Activated CD4-positive, CD25-positive, alpha-beta regulatory T cell treated with anti-CD3 and anti-CD28 coated beads, Interleukin-2, amount 50 U/mL, for 16 hours (primary cell): ENCODE data around the gene RSPH3.
"Not testable (repeated sequence)": the region's sequence is repeated elsewhere in the genome, so short reads cannot be mapped to it uniquely, and the experiment has no call there.

ENCODE experiments used
- DNase-seq: peaks from one replicate; pipeline ENCODE4 v3.0.0-alpha.2; 2020; ENCODE audit warnings: low read depth, low spot score

Gene RSPH3

GRCh38 chr6:158972241-158973233, 27.5 kb downstream of the RSPH3 start:
- no peak for DNase-seq

- no peak for DNase-seq
These were observed 29.2 kb downstream of the RSPH3 start for GRCh38 chr6:158970640-158971275.

DNA sequence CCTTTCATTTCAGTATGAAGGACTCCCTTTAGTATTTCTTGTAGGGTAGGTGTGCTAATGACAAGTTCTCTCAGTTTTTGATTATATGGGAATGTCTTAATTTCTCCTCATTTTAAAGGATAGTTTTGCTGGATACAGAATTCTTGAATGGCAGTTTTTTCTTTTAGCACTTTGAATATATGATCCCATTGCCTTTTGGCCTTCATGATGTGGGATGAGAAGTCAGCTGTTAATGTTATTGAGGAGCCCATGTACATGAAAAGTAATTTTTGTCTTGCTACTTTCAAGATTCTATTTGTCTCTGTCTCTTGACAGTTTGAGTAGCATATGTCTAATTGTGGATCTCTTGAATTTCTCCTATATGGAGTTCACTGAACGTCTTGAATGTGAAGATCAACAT, 30.9 kb downstream of the RSPH3 start:
- DNase-seq: no peak

DNA sequence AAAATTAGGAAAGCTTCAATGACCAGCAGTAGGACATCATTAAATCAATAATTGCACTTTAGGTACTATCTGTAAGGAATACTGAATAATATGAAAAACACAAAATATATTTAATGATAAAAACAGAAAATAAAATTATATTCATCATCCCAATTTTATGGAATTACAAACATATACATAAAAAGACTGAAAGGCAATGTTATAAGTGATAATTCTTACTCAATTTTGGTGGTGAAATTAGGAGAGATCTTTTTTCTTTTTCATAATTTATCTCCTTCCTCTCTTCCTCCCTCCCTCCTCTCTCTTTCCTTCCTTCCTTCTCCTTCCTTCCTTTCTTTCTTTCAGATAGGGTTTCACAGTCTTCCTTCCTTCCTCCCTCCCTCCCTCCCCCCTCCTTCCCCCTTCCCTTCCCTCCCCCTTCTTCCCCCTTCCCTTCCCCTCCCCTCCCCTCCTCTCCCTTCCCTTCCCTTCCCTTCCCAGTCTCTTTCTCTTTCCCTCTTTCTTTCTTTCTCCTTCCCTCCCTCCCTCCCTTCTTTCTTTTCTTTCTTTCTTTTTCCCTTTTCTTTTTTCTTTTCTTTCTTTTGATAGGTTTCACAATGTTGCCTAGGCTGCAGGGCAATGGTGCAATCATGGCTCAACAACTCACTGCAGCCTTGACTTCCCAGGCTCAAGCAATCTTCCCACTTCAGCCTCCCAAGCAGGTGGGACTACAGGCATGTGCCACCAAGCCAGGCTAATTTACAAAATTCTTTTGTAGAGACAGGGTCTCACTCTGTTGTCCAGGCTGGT, 36.8 kb downstream of the RSPH3 start:
- no peak for DNase-seq

- DNase-seq: no peak
These were observed 37.6 kb downstream of the RSPH3 start for GRCh38 chr6:158962371-158962770.

GRCh38 chr6:158960026-158960425, 40.0 kb downstream of the RSPH3 start:
- no peak for DNase-seq

DNA sequence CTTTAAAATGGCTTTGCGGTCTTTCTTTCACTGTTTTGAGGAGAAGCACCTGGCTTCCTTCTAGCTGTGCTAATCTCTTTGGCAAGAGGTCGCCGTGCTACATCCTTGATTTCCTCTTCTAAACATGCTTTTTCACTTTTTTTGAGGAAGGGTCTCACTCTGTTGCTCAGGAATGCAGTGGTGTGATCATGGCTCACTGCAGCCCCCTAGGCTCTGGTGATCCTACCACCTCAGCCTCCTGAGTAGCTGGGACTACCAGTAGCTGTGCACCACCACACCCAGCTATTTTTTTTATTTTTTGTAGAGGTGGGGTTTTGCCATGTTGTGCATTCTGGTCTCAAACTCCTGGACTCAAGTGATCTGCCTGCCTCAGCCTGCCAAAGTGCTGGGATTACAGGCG, 40.5 kb downstream of the RSPH3 start:
- no peak for DNase-seq

DNA sequence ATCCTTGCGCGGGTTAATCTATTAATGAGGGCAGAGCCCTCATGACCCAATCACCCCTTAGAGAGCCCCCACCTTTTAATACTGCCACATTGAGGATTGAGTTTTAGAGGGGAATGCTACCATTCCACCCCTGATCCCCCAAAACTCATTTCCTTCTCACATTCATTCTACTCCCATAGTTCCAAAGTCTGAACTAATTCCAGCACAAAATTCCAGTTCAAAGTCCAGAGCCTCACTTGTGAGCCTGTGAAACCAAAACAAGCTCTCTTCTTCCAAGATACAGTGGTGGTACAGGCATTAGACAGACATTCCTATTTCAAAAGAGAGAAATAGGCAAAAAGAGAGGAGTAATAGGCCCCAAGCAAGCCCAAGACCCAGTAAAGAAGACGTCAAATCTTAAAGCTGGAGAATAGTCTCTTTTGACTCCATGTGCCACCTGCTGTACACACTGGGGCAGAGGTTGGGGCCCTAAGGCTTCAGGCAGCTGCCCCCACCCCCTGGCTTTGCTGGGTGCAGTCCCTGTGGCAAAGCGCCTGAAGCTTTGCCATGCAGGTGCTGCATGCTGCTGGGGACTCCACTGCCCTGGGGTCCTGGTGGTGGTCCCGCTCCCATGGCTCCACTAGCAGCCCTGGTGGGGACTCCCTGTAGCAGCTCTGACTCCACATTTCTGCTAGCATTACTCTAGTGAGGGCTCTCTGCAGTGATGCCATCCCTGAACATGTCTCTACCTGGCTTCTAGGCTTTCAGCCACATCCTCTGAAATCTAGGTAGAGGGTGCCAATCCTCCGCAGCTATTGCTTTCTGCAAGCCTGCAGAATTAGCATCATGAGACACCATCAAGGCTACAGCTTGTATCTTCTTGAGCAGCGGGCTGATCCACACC, 41.3 kb downstream of the RSPH3 start:
- DNase-seq: no peak

GRCh38 chr6:158955255-158955654, 44.7 kb downstream of the RSPH3 start:
- no peak for DNase-seq

GRCh38 chr6:158954753-158955152, 45.2 kb downstream of the RSPH3 start:
- DNase-seq: no peak

GRCh38 chr6:158952011-158952410, 48.0 kb downstream of the RSPH3 start:
- DNase-seq: not testable (repeated sequence)

DNA sequence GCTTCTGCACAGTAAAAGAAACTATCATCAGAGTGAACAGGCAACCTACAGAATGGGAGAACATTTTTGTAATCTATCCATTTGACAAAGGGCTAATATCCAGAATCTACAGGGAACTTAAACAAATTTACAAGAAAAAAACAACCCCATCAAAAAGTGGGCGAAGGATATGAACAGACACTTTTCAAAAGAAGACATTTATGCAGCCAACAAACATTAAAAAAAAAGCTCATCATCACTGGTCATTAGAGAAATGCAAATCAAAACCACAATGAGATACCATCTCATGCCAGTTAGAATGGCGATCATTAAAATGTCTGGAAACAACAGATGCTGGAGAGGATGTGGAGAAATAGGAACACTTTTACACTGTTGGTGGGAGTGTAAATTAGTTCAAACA, 48.4 kb downstream of the RSPH3 start:
- DNase-seq: not testable (repeated sequence)

- no peak for DNase-seq
These were observed 52.7 kb downstream of the RSPH3 start for GRCh38 chr6:158947284-158947683.

DNA sequence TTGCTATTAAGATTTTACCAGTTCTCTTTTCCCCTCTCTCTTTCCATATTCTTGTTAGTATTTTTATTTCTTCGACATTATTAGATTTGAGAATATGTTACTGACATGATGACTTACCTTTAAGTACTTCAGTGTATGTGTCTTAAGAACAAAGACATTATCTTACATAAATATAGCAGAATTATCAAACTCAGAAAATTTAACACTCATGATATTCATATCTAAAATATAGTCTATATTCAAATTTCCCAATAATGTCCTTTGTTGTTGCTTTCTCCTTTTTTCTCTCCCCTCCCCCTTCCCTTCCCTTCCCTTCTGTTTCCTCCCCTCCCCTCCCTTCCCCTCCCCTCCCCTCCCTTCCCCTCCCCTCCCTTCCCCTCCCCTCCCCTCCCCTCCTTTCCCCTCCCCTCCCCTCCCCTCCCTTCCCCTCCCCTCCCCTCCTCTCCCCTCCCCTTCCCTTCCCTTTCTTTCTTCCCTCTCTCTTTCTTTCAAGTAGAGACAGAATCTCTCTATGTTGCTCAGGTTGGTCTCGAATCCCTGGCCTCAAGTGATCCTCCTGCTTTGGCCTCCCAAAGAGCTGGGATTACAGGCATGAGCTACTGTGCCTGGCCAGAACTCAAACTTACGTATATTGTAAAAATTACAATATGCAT, 56.5 kb downstream of the RSPH3 start:
- DNase-seq: no peak

DNA sequence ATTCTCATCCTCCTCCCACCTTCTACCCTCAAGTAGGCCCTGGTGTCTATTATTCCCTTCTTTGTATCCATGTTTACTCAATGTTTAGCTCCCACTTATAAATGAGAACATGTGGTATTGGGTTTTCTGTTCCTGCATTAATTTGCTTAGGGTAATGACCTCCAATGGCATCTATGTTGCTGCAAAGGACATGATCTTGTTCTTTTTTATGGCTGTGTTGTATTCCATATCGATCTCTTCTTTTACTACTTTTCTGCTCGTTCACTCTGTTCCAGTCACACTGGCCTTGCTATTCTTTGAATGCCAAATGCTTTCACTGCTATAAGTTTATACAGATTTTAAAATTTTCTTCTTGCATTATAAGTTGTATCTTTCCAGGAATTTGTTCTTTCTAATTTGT, 57.7 kb downstream of the RSPH3 start:
- DNase-seq: no peak

GRCh38 chr6:158941246-158941645, 58.8 kb downstream of the RSPH3 start:
- DNase-seq: no peak

GRCh38 chr6:158939255-158940159, 60.5 kb downstream of the RSPH3 start:
- DNase-seq: no peak

- DNase-seq: no peak
These were observed 61.2 kb downstream of the RSPH3 start for GRCh38 chr6:158938811-158939254.

- DNase-seq: no peak
These were observed 61.8 kb downstream of the RSPH3 start for GRCh38 chr6:158938220-158938619.
